Stimulated activated naive CD8-positive, alpha-beta T cell treated with anti-CD3 and anti-CD28 coated beads, Interleukin-15, amount 100 ng/mL, for 72 hours (primary cell): ENCODE data around the gene DCAF16.
"Not testable (repeated sequence)": the region's sequence is repeated elsewhere in the genome, so short reads cannot be mapped to it uniquely, and the experiment has no call there.

Source experiments
- ATAC-seq: fragments of 150-1000 bp; cut with Tn5 transposase; 2 replicates; pipeline ENCODE4 v1.10.0; 2021; ENCODE audit warnings: mild to moderate bottlenecking, moderate library complexity
- DNase-seq, 2 donors: peaks; one replicate each; pipeline ENCODE4 v3.0.0; 2021 to 2022
- H3K27ac Mint-ChIP-seq, 2 donors: one replicate each; pipeline ENCODE4 v1.8.0; 2022; ENCODE audit warnings: mild to moderate bottlenecking in 2 of 2, mixed read lengths in 2 of 2, moderate library complexity in 2 of 2
- H3K27me3 Mint-ChIP-seq: one replicate; pipeline ENCODE4 v1.8.0; 2022; ENCODE audit warnings: mixed read lengths
- H3K4me1 Mint-ChIP-seq: one replicate; pipeline ENCODE4 v1.8.0; 2022; ENCODE audit warnings: mild to moderate bottlenecking, mixed read lengths
- H3K4me3 Mint-ChIP-seq, 2 donors: one replicate each; pipeline ENCODE4 v1.8.0; 2022; ENCODE audit warnings: mild to moderate bottlenecking in 2 of 2, mixed read lengths in 2 of 2, moderate library complexity in 1 of 2
- H3K9me3 Mint-ChIP-seq, 2 donors: one replicate each; pipeline ENCODE4 v1.8.0; 2022; ENCODE audit warnings: mixed read lengths in 2 of 2

Gene DCAF16

GRCh38 chr4:17810260-17811077, at the start of gene DCAF16, which contains the start of gene NCAPG:
Gene DCAF16, minus strand, starts transcription at chr4:17810757. Its CDS starts 6,616 bp downstream, at chr4:17804141.
Gene NCAPG, plus strand, starts transcription at chr4:17810979. Its CDS starts 99 bp downstream, at chr4:17811078.
- ATAC-seq: peak; percentile 95
- Mint-ChIP-seq H3K27ac (peak within 1 kb of the TSS; percentile 98 to 99), H3K9me3 (no peaks in the 10 kb centered on the region), H3K4me3 (peak within 1 kb of the TSS; percentile 90 to 94), H3K27me3 (no peaks in the 10 kb centered on the region), H3K4me1 (peaks cover 46% of the 10 kb centered on the region)
- peak; percentile 99 for DNase-seq

- peaks cover 35 to 39% of the 10 kb centered on the region in 2 donors for H3K9me3 Mint-ChIP-seq
- H3K4me1 Mint-ChIP-seq: no peaks in the 10 kb centered on the region
- H3K27me3 Mint-ChIP-seq: no peaks in the 10 kb centered on the region
- ATAC-seq (no peak), DNase-seq (no peak)
- no peak overlapping the region for H3K4me3 Mint-ChIP-seq
- no peak overlapping the region for H3K27ac Mint-ChIP-seq
Observed at GRCh38 chr4:17859793-17860406, 49.3 kb upstream of the DCAF16 start.

- peaks cover 5 to 7% of the 10 kb centered on the region in 2 donors for H3K9me3 Mint-ChIP-seq
- ATAC-seq (no peak), DNase-seq (no peak)
- no peaks in the 10 kb centered on the region for H3K4me1 Mint-ChIP-seq
- no peak overlapping the region for H3K4me3 Mint-ChIP-seq
- no peak overlapping the region for H3K27ac Mint-ChIP-seq
- H3K27me3 Mint-ChIP-seq: no peaks in the 10 kb centered on the region
Observed at GRCh38 chr4:17854036-17854435, 43.5 kb upstream of the DCAF16 start.

GRCh38 chr4:17851959-17852358, 41.4 kb upstream of the DCAF16 start:
- Mint-ChIP-seq H3K27me3 (no peaks in the 10 kb centered on the region), H3K4me3 (no peak overlapping the region), H3K9me3 (no peaks in the 10 kb centered on the region), H3K4me1 (no peaks in the 10 kb centered on the region), H3K27ac (no peak overlapping the region)
- DNase-seq: no peak
- no peak for ATAC-seq

- not testable (repeated sequence) for ATAC-seq, H3K4me1 Mint-ChIP-seq, H3K27me3 Mint-ChIP-seq, H3K4me3 Mint-ChIP-seq, H3K9me3 Mint-ChIP-seq, DNase-seq, H3K27ac Mint-ChIP-seq
Observed at GRCh38 chr4:17850295-17850694, 39.7 kb upstream of the DCAF16 start.

GRCh38 chr4:17846266-17846665, 35.7 kb upstream of the DCAF16 start:
- H3K9me3 Mint-ChIP-seq: no peaks in the 10 kb centered on the region
- no peak overlapping the region for H3K4me3 Mint-ChIP-seq
- H3K27me3 Mint-ChIP-seq: no peaks in the 10 kb centered on the region
- no peak for DNase-seq
- H3K4me1 Mint-ChIP-seq: no peaks in the 10 kb centered on the region
- no peak overlapping the region for H3K27ac Mint-ChIP-seq
- no peak for ATAC-seq

- Mint-ChIP-seq H3K9me3 (no peaks in the 10 kb centered on the region), H3K27ac (no peak overlapping the region), H3K27me3 (no peaks in the 10 kb centered on the region), H3K4me3 (no peak overlapping the region), H3K4me1 (no peaks in the 10 kb centered on the region)
- DNase-seq (no peak), ATAC-seq (no peak)
Observed at GRCh38 chr4:17823871-17824669, 13.5 kb upstream of the DCAF16 start.

GRCh38 chr4:17817027-17817426, 6.5 kb upstream of the DCAF16 start:
- no peak overlapping the region for H3K4me3 Mint-ChIP-seq
- H3K4me1 Mint-ChIP-seq: peaks cover 20% of the 10 kb centered on the region
- no peak for DNase-seq
- H3K9me3 Mint-ChIP-seq: no peaks in the 10 kb centered on the region
- no peak overlapping the region for H3K27ac Mint-ChIP-seq
- H3K27me3 Mint-ChIP-seq: no peaks in the 10 kb centered on the region
- peak; percentile 63 for ATAC-seq

GRCh38 chr4:17816142-17816541, 5.6 kb upstream of the DCAF16 start:
- no peak for ATAC-seq
- Mint-ChIP-seq H3K9me3 (no peaks in the 10 kb centered on the region), H3K4me3 (no peak overlapping the region), H3K4me1 (peaks cover 24% of the 10 kb centered on the region), H3K27ac (no peak overlapping the region), H3K27me3 (no peaks in the 10 kb centered on the region)
- no peak for DNase-seq

GRCh38 chr4:17814140-17814539, 3.6 kb upstream of the DCAF16 start:
- Mint-ChIP-seq H3K4me1 (peaks cover 24% of the 10 kb centered on the region), H3K9me3 (no peaks in the 10 kb centered on the region), H3K27ac (no peak overlapping the region), H3K4me3 (no peak overlapping the region), H3K27me3 (no peaks in the 10 kb centered on the region)
- no peak for ATAC-seq
- DNase-seq: no peak

- peaks cover 33% of the 10 kb centered on the region for H3K4me1 Mint-ChIP-seq
- H3K27ac Mint-ChIP-seq: no peak overlapping the region
- H3K4me3 Mint-ChIP-seq: peak overlapping the region; percentile 8 to 94
- DNase-seq (no peak), ATAC-seq (no peak)
- H3K27me3 Mint-ChIP-seq: no peaks in the 10 kb centered on the region
- H3K9me3 Mint-ChIP-seq: no peaks in the 10 kb centered on the region
Observed at GRCh38 chr4:17812801-17813200, 2.2 kb upstream of the DCAF16 start.

- DNase-seq (no peak), ATAC-seq (no peak)
- peak overlapping the region; percentile 90 to 94 for H3K4me3 Mint-ChIP-seq
- H3K4me1 Mint-ChIP-seq: peaks cover 35% of the 10 kb centered on the region
- no peaks in the 10 kb centered on the region for H3K27me3 Mint-ChIP-seq
- no peaks in the 10 kb centered on the region for H3K9me3 Mint-ChIP-seq
- peak overlapping the region; percentile 94 to 98 for H3K27ac Mint-ChIP-seq
Observed at GRCh38 chr4:17812125-17812524, 1.6 kb upstream of the DCAF16 start.

GRCh38 chr4:17811078-17811603, 584 bp upstream of the DCAF16 start:
- Mint-ChIP-seq H3K9me3 (no peaks in the 10 kb centered on the region), H3K4me1 (peaks cover 41% of the 10 kb centered on the region), H3K27me3 (no peaks in the 10 kb centered on the region), H3K4me3 (peak overlapping the region; percentile 90 to 94), H3K27ac (peak overlapping the region; percentile 98 to 99)
- DNase-seq (no peak), ATAC-seq (peak; percentile 47)

- H3K4me3 Mint-ChIP-seq: peak overlapping the region; percentile 90 to 94
- no peaks in the 10 kb centered on the region for H3K9me3 Mint-ChIP-seq
- H3K4me1 Mint-ChIP-seq: peaks cover 46% of the 10 kb centered on the region
- ATAC-seq (no peak), DNase-seq (no peak)
- no peaks in the 10 kb centered on the region for H3K27me3 Mint-ChIP-seq
- peak overlapping the region; percentile 98 to 99 for H3K27ac Mint-ChIP-seq
Observed at GRCh38 chr4:17809667-17810066, 890 bp downstream of the DCAF16 start.

- peak overlapping the region; percentile 53 to 94 for H3K4me3 Mint-ChIP-seq
- H3K27ac Mint-ChIP-seq: no peak overlapping the region
- DNase-seq (no peak), ATAC-seq (no peak)
- no peaks in the 10 kb centered on the region for H3K27me3 Mint-ChIP-seq
- no peaks in the 10 kb centered on the region for H3K9me3 Mint-ChIP-seq
- peaks cover 47% of the 10 kb centered on the region for H3K4me1 Mint-ChIP-seq
Observed at GRCh38 chr4:17807446-17807845, 3.1 kb downstream of the DCAF16 start.
